H1 (cell line): Measurements from ENCODE around the gene MAPK4. TPM values are rescaled to one million over a fixed set of nuclear protein-coding genes. Genes with fewer than 3 reads are reported as not detected.

Source experiments
- CTCF ChIA-PET: fragments of 300-600 bp; sonication (Branson Sonifier 250); formaldehyde crosslinking; loops from one replicate; lab custom pipeline; 2021; ENCODE audit not compliant: partially characterized antibody; lab: Charles Lee
- POLR2A ChIA-PET: fragments of 300-600 bp; sonication (Branson Sonifier 250); formaldehyde crosslinking; loops from one replicate; lab custom pipeline; 2021; ENCODE audit warnings: inconsistent platforms; ENCODE audit not compliant: partially characterized antibody; lab: Charles Lee
- DNase-seq, 2 experiments: peaks; one replicate each; pipeline versions ENCODE4 v3.0.0 to v3.0.0-alpha.2; 2010 to 2022; ENCODE audit warnings: low spot score in 2 of 2, low read depth in 1 of 2, mixed read lengths in 1 of 2
- FAIRE-seq: peaks from 2 replicates; lab custom pipeline; 2011; peaks lifted over from hg19 to GRCh38; lab: Jason Lieb, UNC
- H2AFZ ChIP-seq: 2 replicates; pipeline ENCODE4 v1.8.1; 2012; ENCODE audit warnings: low read length, inconsistent platforms
- H2AK5ac ChIP-seq: 2 replicates; pipeline ENCODE4 v1.6.1; 2013; ENCODE audit warnings: low read depth, low read length
- H2BK120ac ChIP-seq: replicated peaks from 2 replicates; pipeline ENCODE3; 2013; ENCODE audit warnings: low read depth, low read length, inconsistent platforms
- H2BK12ac ChIP-seq: 2 replicates; pipeline ENCODE4 v1.6.1; 2013; ENCODE audit warnings: low read depth, low read length
- H2BK15ac ChIP-seq: 2 replicates; pipeline ENCODE4 v1.6.1; 2013; ENCODE audit warnings: low read length
- H2BK20ac ChIP-seq: 2 replicates; pipeline ENCODE4 v1.6.1; 2013; ENCODE audit warnings: low read length
- H2BK5ac ChIP-seq: 2 replicates; pipeline ENCODE4 v1.6.1; 2013; ENCODE audit warnings: low read depth, low read length
- H3K14ac ChIP-seq: 2 replicates; pipeline ENCODE4 v1.6.1; 2013; ENCODE audit warnings: inconsistent platforms; ENCODE audit not compliant: insufficient read length
- H3K18ac ChIP-seq: 2 replicates; pipeline ENCODE4 v1.6.1; 2013; ENCODE audit warnings: low read length; ENCODE audit errors: extremely low read depth
- H3K23ac ChIP-seq: 2 replicates; pipeline ENCODE4 v1.6.1; 2013; ENCODE audit warnings: inconsistent platforms; ENCODE audit not compliant: insufficient read length
- H3K23me2 ChIP-seq: 2 replicates; pipeline ENCODE4 v1.6.1; 2013; ENCODE audit warnings: low read depth, low read length
- H3K27ac ChIP-seq: 2 replicates; pipeline ENCODE4 v1.6.1; 2011; ENCODE audit warnings: low read depth, low read length, inconsistent platforms
- H3K27me3 ChIP-seq, 4 experiments: replicated peaks in 1 of 4; 1 replicate in 1 of 4; 2 replicates in 3 of 4; pipeline versions ENCODE4 v1.6.1 to v1.8.1; 2011 to 2013; ENCODE audit warnings: low read length in 3 of 4, mild to moderate bottlenecking in 3 of 4, inconsistent platforms in 2 of 4, mixed read lengths in 2 of 4, moderate library complexity in 1 of 4; ENCODE audit not compliant: control insufficient read depth in 3 of 4, insufficient read depth in 3 of 4; ENCODE audit errors: extremely low read depth in 1 of 4
- H3K36me3 ChIP-seq, 4 experiments: 2 replicates each; pipeline versions ENCODE4 v1.6.1 to v1.8.1; 2011 to 2013; ENCODE audit warnings: mild to moderate bottlenecking in 4 of 4, low read length in 3 of 4, moderate library complexity in 2 of 4, control low read depth in 1 of 4, inconsistent platforms in 1 of 4; ENCODE audit not compliant: insufficient read depth in 4 of 4, control insufficient read depth in 2 of 4
- H3K4ac ChIP-seq: replicated peaks from 2 replicates; pipeline ENCODE3; 2013; ENCODE audit warnings: low read length, low read depth, mixed read lengths, inconsistent platforms; ENCODE audit not compliant: insufficient read length
- H3K4me1 ChIP-seq, 4 experiments: replicated peaks in 1 of 4; 1 replicate in 1 of 4; 2 replicates in 3 of 4; pipeline versions ENCODE4 v1.6.1 to v1.8.1; 2011 to 2013; ENCODE audit warnings: low read length in 3 of 4, inconsistent platforms in 2 of 4, mixed read lengths in 1 of 4; ENCODE audit not compliant: insufficient read depth in 4 of 4, control insufficient read depth in 3 of 4
- H3K4me2 ChIP-seq, 2 experiments: 2 replicates each; pipeline versions ENCODE4 v1.6.1 to v1.8.1; 2011 to 2013; ENCODE audit warnings: low read depth in 2 of 2, low read length in 2 of 2, control low read depth in 1 of 2, inconsistent platforms in 1 of 2, mild to moderate bottlenecking in 1 of 2; ENCODE audit not compliant: insufficient read depth in 1 of 2
- H3K4me3 ChIP-seq, 4 experiments: fragments of 200-600, 300-600 bp in 1 of 4; sonication (generic), shearing (Covaris generic), sonication (Bioruptor Twin) in 1 of 4; 2 replicates each; pipeline versions ENCODE4 v1.5.1 to v1.8.1; 2011 to 2016; ENCODE audit warnings: low read length in 4 of 4, low read depth in 3 of 4, control low read depth in 2 of 4, inconsistent platforms in 2 of 4, mild to moderate bottlenecking in 2 of 4, mixed read lengths in 1 of 4, moderate library complexity in 1 of 4; ENCODE audit not compliant: insufficient read depth in 2 of 4; ENCODE audit errors: extremely low read depth in 1 of 4
- H3K56ac ChIP-seq: replicated peaks from 2 replicates; pipeline ENCODE3; 2013; ENCODE audit warnings: low read depth, mild to moderate bottlenecking, mixed read lengths, low read length, inconsistent platforms; ENCODE audit not compliant: insufficient read length
- H3K79me1 ChIP-seq: 2 replicates; pipeline ENCODE4 v1.6.1; 2013; ENCODE audit warnings: low read depth, low read length, control low read depth
- H3K79me2 ChIP-seq, 2 experiments: 2 replicates each; pipeline versions ENCODE4 v1.6.1 to v1.8.1; 2012 to 2013; ENCODE audit warnings: low read length in 2 of 2, mild to moderate bottlenecking in 2 of 2, inconsistent platforms in 1 of 2; ENCODE audit not compliant: insufficient read depth in 2 of 2, control insufficient read depth in 1 of 2
- H3K9ac ChIP-seq, 4 experiments: replicated peaks in 1 of 4; 1 replicate in 1 of 4; 2 replicates in 3 of 4; pipeline versions ENCODE4 v1.6.1 to v1.8.1; 2011 to 2013; ENCODE audit warnings: low read depth in 3 of 4, low read length in 3 of 4, control low read depth in 2 of 4, mild to moderate bottlenecking in 2 of 4, moderate library complexity in 2 of 4, inconsistent platforms in 1 of 4; ENCODE audit errors: extremely low read depth in 1 of 4
- H3K9me3 ChIP-seq, 2 experiments: 2 replicates each; pipeline versions ENCODE4 v1.6.1 to v1.8.1; 2012 to 2013; ENCODE audit warnings: mild to moderate bottlenecking in 2 of 2, moderate library complexity in 2 of 2, control low read depth in 1 of 2, inconsistent platforms in 1 of 2, low read depth in 1 of 2, low read length in 1 of 2, mixed read lengths in 1 of 2; ENCODE audit not compliant: insufficient read depth in 2 of 2
- H4K20me1 ChIP-seq, 2 experiments: replicated peaks in 1 of 2; 2 replicates each; pipeline versions ENCODE3 to v1.8.1; 2011 to 2013; ENCODE audit warnings: inconsistent platforms in 2 of 2, low read length in 2 of 2, mild to moderate bottlenecking in 1 of 2; ENCODE audit not compliant: insufficient read depth in 2 of 2, control insufficient read depth in 1 of 2
- H4K5ac ChIP-seq: 2 replicates; pipeline ENCODE4 v1.6.1; 2013; ENCODE audit warnings: low read length, low read depth, mixed read lengths, inconsistent platforms; ENCODE audit not compliant: insufficient read length
- H4K8ac ChIP-seq: 2 replicates; pipeline ENCODE4 v1.8.0; 2013; ENCODE audit warnings: mild to moderate bottlenecking, moderate library complexity, low read length, inconsistent platforms; ENCODE audit not compliant: insufficient read depth; ENCODE audit errors: extremely low read depth
- H4K91ac ChIP-seq: replicated peaks from 2 replicates; pipeline ENCODE3; 2013; ENCODE audit warnings: low read length, mixed read lengths, inconsistent platforms; ENCODE audit not compliant: insufficient read length
- JUND ChIP-seq: IDR thresholded peaks from 2 replicates; pipeline ENCODE4 v1.6.1; 2011; ENCODE audit warnings: mild to moderate bottlenecking, improper control_type of control experiment, low read length
- KDM1A ChIP-seq: fragments of 200-600, 300-600 bp; sonication (generic); IDR thresholded peaks from 2 replicates; pipeline ENCODE4 v1.7.1; 2016; ENCODE audit warnings: mild to moderate bottlenecking, low read length, borderline replicate concordance
- RAD21 ChIP-seq, 2 experiments: IDR thresholded peaks in 1 of 2; conservative IDR thresholded peaks in 1 of 2; 2 replicates each; pipeline ENCODE4 v1.6.1; 2011; ENCODE audit warnings: low read depth in 2 of 2, low read length in 2 of 2, improper control_type of control experiment in 1 of 2, inconsistent platforms in 1 of 2, mild to moderate bottlenecking in 1 of 2, moderate library complexity in 1 of 2
- WGBS, 2 experiments: shearing (Covaris generic) in 1 of 2; methylation state at CpG; one replicate each; pipeline versions ENCODE4 v1.1.6 to v1.1.7; 2013 to 2015; ENCODE audit warnings: low lambda C conversion rate in 2 of 2, mixed read lengths in 2 of 2, inconsistent platforms in 1 of 2, low coverage in 1 of 2, missing lambda C conversion rate in 1 of 2; ENCODE audit not compliant: insufficient replicate concordance in 2 of 2, insufficient coverage in 1 of 2, insufficient read length in 1 of 2; ENCODE audit errors: extremely low coverage in 1 of 2, missing lambda C conversion rate in 1 of 2; 5-methylcytosine and 5-hydroxymethylcytosine counted together
- polyA plus RNA-seq, 7 experiments: library from polyadenylated mRNA; depleted of rRNA in 3 of 7; stranded (reverse) in 5 of 7; unstranded in 2 of 7; fragments of >200 nt in 5 of 7; fragments of 200-250 nt in 2 of 7; gene quantifications; 1 replicate in 5 of 7; 2 replicates in 1 of 7; 4 replicates in 1 of 7; pipeline versions ENCODE4 v1.2.1 to v1.2.3, GENCODE V29; 2011 to 2013; ENCODE audit warnings: missing spikeins in 2 of 7, mixed read lengths in 2 of 7
- total RNA-seq: library from RNA; stranded (reverse); fragmentation: NEBNext Ultra II Directional; extraction: Animal tissue kit (Norgen Biotek cat#: 25700); gene quantifications from 2 replicates; pipeline ENCODE4 v1.2.1, GENCODE V29; 2021
- TF ChIP-seq, protein P1 (sequence below), 3 experiments: IDR thresholded peaks; 1 replicate in 2 of 3; 2 replicates in 1 of 3; pipeline versions ENCODE4 v1.5.1 to v1.6.1; 2011; ENCODE audit warnings: low read length in 3 of 3, mild to moderate bottlenecking in 3 of 3, inconsistent platforms in 2 of 3, low read depth in 1 of 3, moderate library complexity in 1 of 3; ENCODE audit not compliant: insufficient read depth in 1 of 3; ENCODE audit errors: control extremely low read depth in 1 of 3

Gene MAPK4
- total and polyA plus RNA-seq, 2 of the 8 experiments (the other 6 are each of a cell fraction or from before 2014, with no cell fraction given) = 3.2 to 3.7 TPM

GRCh38 chr18:50573679-50574078, 13.8 kb downstream of the MAPK4 start:
- no peaks in the 10 kb centered on the region for H3K27me3 ChIP-seq
- DNase-seq (no peak), FAIRE-seq (no peak)
- H3K79me1 ChIP-seq = no peaks in the 10 kb centered on the region
- no peak overlapping the region for H2AFZ ChIP-seq
- H3K36me3 ChIP-seq = no peaks in the 10 kb centered on the region
- WGBS, 2 experiments = 84% methylated on average over 3 of the region's 3 CpGs; no CpG with 5 or more reads in 1 of the 2 experiments
- peaks cover 0 to 12% (median 3%) of the 10 kb centered on the region in 4 experiments; a peak in 4 of 7 replicates for H3K4me1 ChIP-seq
- H4K5ac ChIP-seq = no peak overlapping the region
- no peak overlapping the region for H2BK12ac ChIP-seq
- H3K4ac ChIP-seq = no peak overlapping the region
- H3K18ac ChIP-seq = no peak overlapping the region
- CTCF ChIA-PET = interaction anchor here (0.7 to 6.6 kb wide), 12 partner anchors 9 to 91 kb away, joined by 3 to 64 read pairs (median 4); no protein-coding TSS in a partner anchor
- no peaks in the 10 kb centered on the region for H4K20me1 ChIP-seq
- no peak overlapping the region for H3K4me2 ChIP-seq
- H2BK15ac ChIP-seq = no peak overlapping the region
- H3K4me3 ChIP-seq = no peak overlapping the region
- H2BK120ac ChIP-seq = no peak overlapping the region
- no peaks in the 10 kb centered on the region for H3K79me2 ChIP-seq
- no peak overlapping the region for H2BK20ac ChIP-seq
- no peak overlapping the region for H3K56ac ChIP-seq
- H3K9ac ChIP-seq = no peak overlapping the region
- H3K14ac ChIP-seq = no peak overlapping the region
- POLR2A ChIA-PET = no interaction called here
- TF ChIP-seq, protein P1, sequence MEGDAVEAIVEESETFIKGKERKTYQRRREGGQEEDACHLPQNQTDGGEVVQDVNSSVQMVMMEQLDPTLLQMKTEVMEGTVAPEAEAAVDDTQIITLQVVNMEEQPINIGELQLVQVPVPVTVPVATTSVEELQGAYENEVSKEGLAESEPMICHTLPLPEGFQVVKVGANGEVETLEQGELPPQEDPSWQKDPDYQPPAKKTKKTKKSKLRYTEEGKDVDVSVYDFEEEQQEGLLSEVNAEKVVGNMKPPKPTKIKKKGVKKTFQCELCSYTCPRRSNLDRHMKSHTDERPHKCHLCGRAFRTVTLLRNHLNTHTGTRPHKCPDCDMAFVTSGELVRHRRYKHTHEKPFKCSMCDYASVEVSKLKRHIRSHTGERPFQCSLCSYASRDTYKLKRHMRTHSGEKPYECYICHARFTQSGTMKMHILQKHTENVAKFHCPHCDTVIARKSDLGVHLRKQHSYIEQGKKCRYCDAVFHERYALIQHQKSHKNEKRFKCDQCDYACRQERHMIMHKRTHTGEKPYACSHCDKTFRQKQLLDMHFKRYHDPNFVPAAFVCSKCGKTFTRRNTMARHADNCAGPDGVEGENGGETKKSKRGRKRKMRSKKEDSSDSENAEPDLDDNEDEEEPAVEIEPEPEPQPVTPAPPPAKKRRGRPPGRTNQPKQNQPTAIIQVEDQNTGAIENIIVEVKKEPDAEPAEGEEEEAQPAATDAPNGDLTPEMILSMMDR (IDR thresholded peaks at IDR 0.05; ENCODE audit: control extremely low read depth in 1 of 3, insufficient read depth in 1 of 3, low read depth in 1 of 3, low read length in 3 of 3) = peak in 2 of 3 experiments; percentile 16 to 29; a peak in 2 of 4 replicates
- TF ChIP-seq RAD21 (IDR thresholded peaks at IDR 0.05 in 1 of 2, conservative IDR thresholded peaks at IDR 0.05 in 1 of 2; ENCODE audit: low read depth in 2 of 2, low read length in 2 of 2) (peak; percentile 10 to 18; a peak in 3 of 4 replicates), JUND (no peak), KDM1A (peak; percentile 49; the same call in 1 of the 2 replicates)
- H3K23me2 ChIP-seq = no peaks in the 10 kb centered on the region
- no peak overlapping the region for H4K91ac ChIP-seq
- H4K8ac ChIP-seq = no peak overlapping the region
- H2AK5ac ChIP-seq = no peak overlapping the region
- H3K9me3 ChIP-seq = no peaks in the 10 kb centered on the region
- no peak overlapping the region for H2BK5ac ChIP-seq
- H3K27ac ChIP-seq = no peak overlapping the region
- no peak overlapping the region for H3K23ac ChIP-seq
